ENCODE results near the gene IPO4.

The IPO4 gene

DNA sequence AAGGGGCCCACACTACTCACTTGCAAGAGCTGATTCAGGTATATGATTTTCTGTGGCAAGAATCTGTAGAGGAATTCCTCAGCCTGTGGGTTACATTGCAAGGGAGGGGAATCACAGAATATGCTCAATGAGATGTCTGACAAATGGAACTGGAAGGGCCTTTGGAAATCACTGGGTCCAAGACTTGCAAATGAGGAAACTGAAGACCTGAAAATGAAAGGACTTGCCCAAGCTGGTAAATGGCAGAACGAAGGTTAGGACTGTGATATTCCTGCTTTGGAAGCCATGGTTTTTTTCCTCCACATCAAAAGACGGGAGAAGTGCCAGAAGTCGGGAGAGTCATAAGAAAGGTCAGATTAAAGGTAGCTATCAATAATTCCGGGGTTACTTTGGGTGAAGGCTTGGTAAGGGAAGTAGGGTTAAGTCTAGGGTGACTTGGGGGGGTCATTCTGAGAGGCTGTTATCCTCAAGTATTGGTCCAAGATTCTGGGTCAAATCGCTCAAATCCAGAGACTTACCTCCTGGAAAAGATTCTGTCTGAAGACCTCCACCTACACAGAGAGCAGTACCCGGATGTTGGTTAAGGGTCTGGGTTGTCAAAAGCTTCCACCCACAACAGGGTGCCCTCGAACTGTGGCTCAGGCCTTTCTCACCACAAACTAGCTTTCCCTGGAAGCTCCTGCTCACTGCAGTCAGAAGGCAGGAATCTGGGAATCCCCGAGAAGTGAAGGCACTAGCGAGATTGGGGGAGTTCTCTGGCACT is 42.7 kb downstream of the IPO4 start:
- peak overlapping the region; percentile 96 for H3K4me3 ChIP-seq (ENCODE audit: low read length)
- TF ChIP-seq ZNF274 (IDR thresholded peaks at IDR 0.05; ENCODE audit: low read depth, low read length) = no peak

DNA sequence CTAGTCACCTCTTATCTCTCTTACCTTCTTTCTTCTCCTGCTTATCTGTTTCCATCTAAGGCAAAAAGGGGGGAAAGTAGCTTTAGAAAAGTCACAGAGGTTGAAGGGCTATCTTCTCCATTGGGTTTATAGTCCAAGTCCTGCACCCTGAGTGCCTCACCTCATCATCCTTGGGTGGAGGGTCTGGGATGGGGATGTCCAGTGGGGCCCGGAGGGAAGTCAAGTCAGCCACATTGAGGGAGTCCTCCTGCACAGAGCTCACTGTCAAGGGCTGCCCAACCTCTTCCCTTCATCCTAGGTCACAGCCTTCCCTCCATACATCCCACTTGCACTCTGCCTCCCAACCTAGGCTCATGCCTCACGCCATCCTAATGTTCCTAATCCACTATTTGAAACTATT is 43.4 kb downstream of the IPO4 start:
- peak overlapping the region; percentile 96 for H3K4me3 ChIP-seq (ENCODE audit: low read length)
- no peak for TF ChIP-seq ZNF274 (IDR thresholded peaks at IDR 0.05; ENCODE audit: low read depth, low read length)

DNA sequence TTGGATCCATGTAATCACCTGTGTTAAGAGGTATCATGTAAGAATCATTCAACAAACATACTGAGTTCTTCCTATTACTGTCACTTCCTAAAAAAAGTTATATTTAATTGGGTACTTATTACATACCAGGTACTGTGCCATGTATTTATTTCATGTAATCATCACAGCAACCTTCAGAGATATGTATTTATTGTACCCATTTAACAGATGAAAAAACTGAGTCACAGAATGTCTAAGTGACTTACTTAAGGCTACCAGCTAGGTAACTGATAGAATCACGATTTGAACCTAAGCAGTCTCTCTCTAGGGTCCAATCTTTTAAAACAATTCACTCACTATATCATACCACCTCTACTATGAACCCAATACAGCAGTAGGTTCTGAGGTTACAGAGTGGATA is 44.2 kb downstream of the IPO4 start:
- no peak for TF ChIP-seq ZNF274 (IDR thresholded peaks at IDR 0.05; ENCODE audit: low read depth, low read length)
- no peak overlapping the region; the same call in 1 of the 2 replicates for H3K4me3 ChIP-seq (ENCODE audit: low read length)

DNA sequence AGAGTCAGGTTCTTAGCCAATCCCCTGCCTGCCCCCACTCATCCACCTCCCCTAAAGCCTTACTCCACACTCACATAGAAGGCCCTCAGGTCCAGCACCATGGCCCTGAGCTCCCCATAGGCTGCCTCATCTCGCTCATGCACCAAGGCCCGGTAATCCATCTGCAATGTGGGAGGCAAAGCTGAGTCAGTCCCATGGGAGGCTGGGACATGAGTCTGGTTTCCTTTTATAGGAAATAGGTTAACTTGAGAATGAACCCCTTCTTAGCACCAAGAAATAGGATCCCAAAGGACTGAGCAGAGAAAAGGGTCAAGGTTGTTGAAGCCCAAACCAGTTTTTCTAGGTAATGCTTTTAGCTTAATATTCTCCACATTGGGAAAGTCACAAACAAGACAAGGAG is 45.1 kb downstream of the IPO4 start:
- no peak for TF ChIP-seq ZNF274 (IDR thresholded peaks at IDR 0.05; ENCODE audit: low read depth, low read length)
- no peak overlapping the region for H3K4me3 ChIP-seq (ENCODE audit: low read length)

DNA sequence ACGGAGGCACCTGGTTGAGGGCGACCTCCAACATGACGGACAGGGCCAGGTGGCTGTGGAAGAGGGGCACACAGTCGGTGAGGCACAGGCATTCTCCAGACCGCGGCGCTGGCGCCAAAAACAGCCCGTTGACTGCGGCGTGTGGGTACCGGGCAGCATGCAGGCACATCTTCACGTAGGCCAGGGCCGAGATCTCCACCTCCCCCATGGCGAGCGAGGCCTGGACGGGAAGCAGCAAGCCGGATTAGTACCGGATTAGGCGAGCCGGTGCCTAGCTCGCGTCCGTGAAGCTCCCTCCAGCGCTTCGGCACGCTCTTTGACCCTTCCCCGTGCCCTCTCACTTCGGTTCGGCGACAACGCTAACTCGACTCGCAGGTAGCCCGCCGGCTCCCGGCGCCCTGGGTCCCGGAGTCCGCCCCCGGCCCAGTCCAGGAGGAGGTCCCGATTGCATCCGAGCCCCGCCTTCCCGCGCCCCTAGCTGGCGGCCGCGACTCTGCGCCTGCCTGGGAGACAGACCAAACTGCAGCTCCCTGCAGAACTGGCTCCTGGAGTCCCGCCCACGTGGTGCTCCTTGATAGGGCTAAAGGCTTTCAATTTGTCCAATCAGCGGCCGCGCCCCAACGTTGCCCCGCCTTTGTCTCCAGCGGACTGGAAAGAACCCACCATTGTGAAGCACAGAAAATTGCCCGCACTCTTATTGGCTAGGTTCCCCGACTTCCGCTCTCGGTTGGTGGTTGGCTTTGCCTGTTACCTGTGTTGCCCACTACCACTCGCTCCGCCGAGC is 47.3 kb downstream of the IPO4 start, which contains the start of gene EMC9:
Gene EMC9 (minus strand): TSS at position 495 of the 784 bp plus-strand sequence. CDS start 287 bp downstream, at position 208.
- H3K4me3 ChIP-seq (ENCODE audit: low read length) = peak within 1 kb of the TSS; percentile 93
- no peak for TF ChIP-seq ZNF274 (IDR thresholded peaks at IDR 0.05; ENCODE audit: low read depth, low read length)

DNA sequence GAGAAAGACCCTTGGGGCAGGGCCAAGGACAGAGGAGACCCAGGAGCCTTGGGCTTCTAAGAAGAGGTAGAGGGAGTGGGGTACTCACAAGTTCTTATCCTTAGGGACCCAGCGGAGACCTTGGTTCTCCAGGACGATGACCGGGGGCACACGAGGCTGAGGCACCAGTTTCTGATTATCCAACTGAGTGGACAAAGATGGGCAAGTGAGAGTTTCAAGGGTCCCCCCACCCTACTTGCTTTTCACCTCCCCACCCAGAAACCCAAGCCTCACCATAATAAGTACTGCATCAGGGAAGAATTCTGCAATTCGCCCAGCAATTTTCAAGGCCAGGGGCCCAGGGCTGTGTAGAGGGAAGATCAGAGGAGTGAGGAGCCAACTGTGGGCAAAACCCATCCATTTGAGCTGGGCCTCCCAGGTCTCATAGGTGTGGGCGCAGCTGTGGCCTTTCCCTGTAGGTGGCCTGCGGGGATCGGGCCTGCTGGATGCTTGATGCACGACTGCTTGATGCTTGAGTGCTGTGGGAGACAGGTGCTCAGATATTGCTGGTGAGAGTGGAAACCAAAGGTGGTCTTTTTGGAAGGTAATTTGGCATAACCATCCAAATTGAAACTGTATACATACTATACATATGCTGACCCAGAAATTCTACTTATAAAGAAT is 49.2 kb downstream of the IPO4 start:
- no peak for TF ChIP-seq ZNF274 (IDR thresholded peaks at IDR 0.05; ENCODE audit: low read depth, low read length)
- H3K4me3 ChIP-seq (ENCODE audit: low read length) = peak overlapping the region; percentile 15; the same call in 1 of the 2 replicates

DNA sequence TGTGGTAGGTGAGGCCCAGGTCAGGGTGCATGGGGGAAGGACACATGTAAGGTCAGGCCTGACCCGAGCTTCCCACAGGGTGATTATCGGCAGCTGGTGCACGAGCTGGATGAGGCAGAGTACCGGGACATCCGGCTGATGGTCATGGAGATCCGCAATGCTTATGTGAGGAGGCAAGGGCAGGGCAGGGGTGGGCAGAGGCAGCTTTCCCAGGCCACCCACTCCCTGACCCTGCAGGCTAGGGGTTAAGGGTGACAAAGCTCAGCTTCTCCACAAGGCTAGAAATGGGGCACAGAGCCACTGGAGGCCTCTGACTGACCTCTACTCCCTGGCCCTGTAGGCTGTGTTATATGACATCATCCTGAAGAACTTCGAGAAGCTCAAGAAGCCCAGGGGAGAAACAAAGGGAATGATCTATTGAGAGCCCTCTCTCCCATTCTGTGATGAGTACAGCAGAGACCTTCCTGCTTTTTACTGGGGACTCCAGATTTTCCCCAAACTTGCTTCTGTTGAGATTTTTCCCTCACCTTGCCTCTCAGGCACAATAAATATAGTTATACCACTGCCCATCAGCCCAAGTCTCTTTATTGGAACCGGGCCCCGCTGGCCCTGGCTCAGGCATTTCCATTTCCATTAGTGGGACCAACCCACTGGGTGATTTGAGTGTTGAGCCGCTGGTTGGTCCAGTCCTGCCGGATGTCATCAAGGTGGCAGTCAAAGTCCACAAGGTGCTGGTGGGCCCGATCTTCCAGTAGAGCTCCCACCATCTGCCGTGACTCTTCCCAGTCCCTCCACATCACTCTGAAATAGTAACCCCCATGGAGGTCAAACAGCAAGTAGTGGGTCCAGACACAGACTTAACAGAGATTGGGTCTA is 50.0 kb downstream of the IPO4 start:
- H3K4me3 ChIP-seq (ENCODE audit: low read length) = no peak overlapping the region
- no peak for TF ChIP-seq ZNF274 (IDR thresholded peaks at IDR 0.05; ENCODE audit: low read depth, low read length)

DNA sequence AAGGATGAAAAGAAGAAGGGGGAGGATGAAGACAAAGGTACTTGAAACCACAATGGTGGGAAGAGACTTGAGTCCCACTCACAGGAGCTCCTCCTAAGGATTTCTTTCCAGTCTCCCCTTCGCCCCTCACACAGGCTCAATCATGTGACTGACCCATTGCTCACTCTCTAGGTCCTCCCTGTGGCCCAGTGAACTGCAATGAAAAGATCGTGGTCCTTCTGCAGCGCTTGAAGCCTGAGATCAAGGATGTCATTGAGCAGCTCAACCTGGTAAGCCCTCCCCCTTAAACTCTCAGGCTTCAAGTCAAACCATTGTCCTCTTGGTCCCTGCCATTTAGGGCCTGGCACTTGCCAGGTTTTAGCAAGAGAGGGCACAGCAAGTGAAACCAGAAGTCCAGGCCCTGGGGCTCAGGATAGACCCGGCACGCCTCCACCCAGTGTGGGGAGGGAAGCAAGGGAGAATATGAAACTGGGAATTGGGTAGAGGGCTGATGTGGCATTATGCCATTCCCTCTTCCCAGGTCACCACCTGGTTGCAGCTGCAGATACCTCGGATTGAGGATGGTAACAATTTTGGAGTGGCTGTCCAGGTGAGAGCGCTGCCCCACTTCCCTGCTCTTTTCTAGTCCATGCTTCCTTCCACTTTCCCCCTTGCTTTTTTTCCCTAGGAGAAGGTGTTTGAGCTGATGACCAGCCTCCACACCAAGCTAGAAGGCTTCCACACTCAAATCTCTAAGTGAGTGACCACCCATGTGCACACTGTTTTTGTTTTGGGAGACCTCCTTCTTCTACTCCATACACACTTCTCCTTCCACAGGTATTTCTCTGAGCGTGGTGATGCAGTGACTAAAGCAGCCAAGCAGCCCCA is 50.9 kb downstream of the IPO4 start:
- TF ChIP-seq ZNF274 (IDR thresholded peaks at IDR 0.05; ENCODE audit: low read depth, low read length) = no peak
- peak overlapping the region; percentile 69; the same call in 1 of the 2 replicates for H3K4me3 ChIP-seq (ENCODE audit: low read length)

DNA sequence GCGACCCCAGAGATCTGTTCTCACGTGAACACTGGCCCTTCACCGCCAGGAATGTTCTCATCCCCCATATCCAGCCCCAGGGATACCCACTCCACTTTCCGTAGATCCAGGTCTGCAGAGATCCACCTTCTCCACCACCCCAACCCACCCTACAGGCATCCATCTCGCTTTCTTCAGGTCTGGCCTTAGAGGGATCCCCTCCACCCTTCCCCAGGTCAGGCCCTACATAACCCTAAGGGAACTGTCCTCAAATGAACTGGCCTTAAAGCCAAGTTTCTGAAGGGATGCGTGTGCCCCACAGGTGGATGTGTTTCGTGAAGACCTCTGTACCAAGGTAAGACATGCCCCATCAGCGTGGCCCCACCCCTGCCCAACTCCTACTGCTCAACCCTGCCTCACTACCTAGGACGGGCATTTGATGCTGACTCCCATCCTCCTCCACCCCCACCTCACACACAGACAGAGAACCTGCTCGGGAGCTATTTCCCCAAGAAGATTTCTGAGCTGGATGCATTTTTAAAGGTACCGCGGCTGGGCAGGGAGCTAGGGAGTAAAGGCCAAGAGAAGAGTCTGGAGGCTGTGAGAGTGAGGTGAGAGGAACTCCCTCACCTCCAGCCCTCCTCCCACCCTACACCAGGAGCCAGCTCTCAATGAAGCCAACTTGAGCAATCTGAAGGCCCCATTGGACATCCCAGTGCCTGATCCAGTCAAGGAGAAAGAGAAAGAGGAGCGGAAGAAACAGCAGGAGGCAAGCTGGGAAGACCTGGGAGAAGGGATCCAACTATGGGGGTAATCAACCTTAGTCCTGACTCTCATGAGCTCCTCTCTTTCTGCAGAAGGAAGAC is 51.7 kb downstream of the IPO4 start:
- TF ChIP-seq ZNF274 (IDR thresholded peaks at IDR 0.05; ENCODE audit: low read depth, low read length) = no peak
- H3K4me3 ChIP-seq (ENCODE audit: low read length) = peak overlapping the region; percentile 69

DNA sequence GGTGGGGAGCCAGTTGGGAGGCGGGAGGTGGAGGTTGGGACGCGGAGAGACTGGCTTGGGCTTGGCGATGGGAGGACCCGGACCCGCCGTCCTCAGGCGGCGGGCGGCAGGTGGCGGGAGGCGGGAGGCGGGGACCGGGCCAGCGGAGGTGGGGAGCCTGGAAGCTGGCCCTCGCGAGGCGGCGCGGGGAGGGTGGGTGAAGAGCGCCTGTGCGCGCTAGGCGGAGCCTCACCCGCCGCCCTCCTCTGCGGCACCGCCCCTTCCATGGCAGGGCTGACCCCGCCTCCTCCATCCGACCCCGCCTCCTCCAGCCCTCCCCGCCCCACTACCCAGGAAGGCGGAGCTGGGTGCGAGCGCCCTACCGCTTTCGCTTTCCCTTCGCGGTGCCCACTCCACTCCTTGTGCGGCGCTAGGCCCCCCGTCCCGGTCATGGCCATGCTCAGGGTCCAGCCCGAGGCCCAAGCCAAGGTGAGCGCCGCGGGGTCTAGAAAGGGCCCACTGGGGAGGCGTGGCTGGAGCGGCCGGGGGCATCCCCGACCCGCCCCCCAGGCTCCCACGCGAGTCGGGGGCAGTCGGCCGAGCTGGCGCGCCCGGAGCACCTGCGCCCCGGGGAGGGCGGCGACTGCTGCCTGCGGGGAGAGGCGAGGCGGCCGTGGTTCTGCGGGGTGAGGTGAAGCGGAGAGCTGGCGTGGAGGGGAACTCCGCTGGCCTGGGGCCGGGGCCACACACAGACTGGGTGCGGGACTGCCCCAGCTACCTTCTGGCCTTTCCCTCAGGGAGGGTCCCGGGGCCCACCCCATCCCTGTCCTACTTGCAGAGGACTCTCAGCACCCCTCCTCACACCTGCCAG is 52.6 kb downstream of the IPO4 start, which contains the start of gene PSME1:
Gene PSME1 (plus strand): TSS at position 361 of the 850 bp plus-strand sequence. CDS start 69 bp downstream, at position 430.
- H3K4me3 ChIP-seq (ENCODE audit: low read length) = peak within 1 kb of the TSS; percentile 69
- TF ChIP-seq ZNF274 (IDR thresholded peaks at IDR 0.05; ENCODE audit: low read depth, low read length) = no peak

DNA sequence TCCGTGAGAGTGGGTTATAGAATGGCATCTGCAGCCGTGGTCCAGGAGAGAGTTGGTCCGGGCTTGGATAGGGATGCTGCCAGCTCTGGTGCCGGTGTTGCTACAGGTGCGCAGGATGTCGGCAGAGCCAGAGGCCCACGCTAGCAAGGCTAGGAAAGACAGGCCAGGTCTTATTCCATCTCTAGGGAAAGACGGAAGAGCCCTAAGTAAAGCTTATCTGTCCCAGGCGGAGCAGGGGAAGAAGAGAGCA is 53.1 kb downstream of the IPO4 start:
- no peak for TF ChIP-seq ZNF274 (IDR thresholded peaks at IDR 0.05; ENCODE audit: low read depth, low read length)
- peak overlapping the region; percentile 57 for H3K4me3 ChIP-seq (ENCODE audit: low read length)
